ENCODE data around the gene SIRT6. TPM values are rescaled to one million over a fixed set of nuclear protein-coding genes. Genes with fewer than 3 reads are reported as not detected.

Gene SIRT6
- total RNA-seq, 1 experiment from 2014 or later: 22.2 TPM

DNA sequence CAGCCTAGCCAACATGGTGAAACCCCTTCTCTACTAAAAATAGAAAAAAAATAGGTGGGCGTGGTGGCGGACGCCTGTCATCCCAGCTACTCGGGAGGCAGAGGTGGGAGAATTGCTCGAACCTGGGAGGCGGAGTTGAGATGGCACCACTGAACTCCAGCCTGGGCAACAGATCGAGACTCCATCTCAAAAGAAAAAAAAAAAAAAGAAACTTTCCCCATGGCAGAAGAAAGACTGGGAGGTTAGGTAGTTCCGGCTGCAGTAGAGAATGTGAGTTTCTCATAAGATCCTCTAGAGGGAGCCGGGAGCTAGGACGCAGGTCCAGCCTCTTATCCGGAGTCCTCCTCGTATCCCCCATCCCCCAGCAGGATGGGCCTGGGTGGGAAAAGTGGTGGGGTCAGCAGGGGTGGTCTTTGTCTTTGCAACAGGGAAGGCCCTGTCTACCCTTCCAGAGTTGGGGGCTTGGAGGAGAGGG is 42.1 kb downstream of the SIRT6 start:
- H3K4me3 ChIP-seq: no peak overlapping the region
- H3K9me3 ChIP-seq (ENCODE audit: insufficient read depth, low read depth): no peaks in the 10 kb centered on the region
- H3K4me1 ChIP-seq (replicated peaks; ENCODE audit: insufficient read depth): peaks cover 5% of the 10 kb centered on the region
- CTCF ChIA-PET: interaction anchor here (0.6 to 1.2 kb wide), 7 partner anchors 10 to 169 kb away, joined by 3 to 10 read pairs (median 5); partner anchors contain the start of genes CREB3L3 and DAPK3
- peak; percentile 26 to 45 for DNase-seq
- peak overlapping the region; percentile 46 for H3K4me2 ChIP-seq
- POLR2A ChIA-PET (ENCODE audit: unreplicated experiment): interaction anchor here (0.6 to 0.8 kb wide), 3 partner anchors 8 to 62 kb away, joined by 3 to 10 read pairs (median 3); no protein-coding TSS in a partner anchor
- TF ChIP-seq, protein P1, sequence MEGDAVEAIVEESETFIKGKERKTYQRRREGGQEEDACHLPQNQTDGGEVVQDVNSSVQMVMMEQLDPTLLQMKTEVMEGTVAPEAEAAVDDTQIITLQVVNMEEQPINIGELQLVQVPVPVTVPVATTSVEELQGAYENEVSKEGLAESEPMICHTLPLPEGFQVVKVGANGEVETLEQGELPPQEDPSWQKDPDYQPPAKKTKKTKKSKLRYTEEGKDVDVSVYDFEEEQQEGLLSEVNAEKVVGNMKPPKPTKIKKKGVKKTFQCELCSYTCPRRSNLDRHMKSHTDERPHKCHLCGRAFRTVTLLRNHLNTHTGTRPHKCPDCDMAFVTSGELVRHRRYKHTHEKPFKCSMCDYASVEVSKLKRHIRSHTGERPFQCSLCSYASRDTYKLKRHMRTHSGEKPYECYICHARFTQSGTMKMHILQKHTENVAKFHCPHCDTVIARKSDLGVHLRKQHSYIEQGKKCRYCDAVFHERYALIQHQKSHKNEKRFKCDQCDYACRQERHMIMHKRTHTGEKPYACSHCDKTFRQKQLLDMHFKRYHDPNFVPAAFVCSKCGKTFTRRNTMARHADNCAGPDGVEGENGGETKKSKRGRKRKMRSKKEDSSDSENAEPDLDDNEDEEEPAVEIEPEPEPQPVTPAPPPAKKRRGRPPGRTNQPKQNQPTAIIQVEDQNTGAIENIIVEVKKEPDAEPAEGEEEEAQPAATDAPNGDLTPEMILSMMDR (conservative IDR thresholded peaks at IDR 0.05): peak; percentile 55
- TF ChIP-seq EZH2 (IDR thresholded peaks at IDR 0.05; ENCODE audit: low read depth): no peak
- H2AFZ ChIP-seq: no peak overlapping the region
- H3K36me3 ChIP-seq (ENCODE audit: low read depth): no peaks in the 10 kb centered on the region
- no peaks in the 10 kb centered on the region for H4K20me1 ChIP-seq (ENCODE audit: insufficient read depth)
- H3K9me2 ChIP-seq (ENCODE audit: insufficient read depth): no peaks in the 10 kb centered on the region
- intact Hi-C loops (cut with micrococcal nuclease; ENCODE audit: unreplicated experiment): loop anchor here (5.0 to 10.0 kb wide), 3 partner anchors 42 to 75 kb away; partner anchors contain the start of genes ANKRD24, SIRT6 and ZBTB7A
- no peaks in the 10 kb centered on the region for H3K79me2 ChIP-seq (ENCODE audit: low read depth)
- H3K27ac ChIP-seq: no peak overlapping the region
- peaks cover 12% of the 10 kb centered on the region; the same call in 1 of the 2 replicates for H3F3A ChIP-seq (ENCODE audit: insufficient read depth, low read depth)
- no TSS peak for BruUV-seq (replicated peaks)
- H3K27me3 ChIP-seq (ENCODE audit: insufficient read depth, low read depth): no peaks in the 10 kb centered on the region

DNA sequence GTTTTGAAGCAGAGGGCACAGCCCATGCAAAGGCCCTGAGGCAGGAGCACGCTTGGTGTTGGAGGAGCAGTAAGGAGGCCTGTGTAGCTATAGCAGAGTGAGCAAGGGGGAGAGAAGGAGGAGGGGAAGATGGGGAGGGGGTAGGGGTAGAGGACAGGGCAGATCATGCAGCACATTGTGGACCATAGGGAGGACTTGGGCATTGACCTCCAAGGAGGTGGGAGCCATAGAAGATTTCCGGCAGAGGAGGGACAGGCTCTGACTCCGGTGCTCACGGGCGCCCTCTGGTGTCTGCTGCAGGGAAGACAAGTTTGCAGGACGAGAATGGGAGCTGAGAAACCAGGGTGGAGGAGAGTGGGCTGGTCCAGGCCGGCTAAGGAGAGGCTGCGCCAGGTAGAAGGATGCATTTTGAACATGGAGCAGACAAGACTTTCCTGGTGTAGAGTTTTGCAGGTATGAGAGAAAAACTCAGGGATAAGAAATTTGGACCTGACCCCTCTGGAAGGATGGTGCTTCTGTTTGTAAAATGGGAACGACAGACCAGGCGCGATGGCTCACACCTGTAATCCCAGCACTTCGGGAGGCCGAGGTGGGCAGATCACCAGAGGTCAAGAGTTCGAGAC is 42.6 kb downstream of the SIRT6 start:
- ChIA-PET CTCF (interaction anchor here (0.6 to 1.2 kb wide), 2 partner anchors 74 to 169 kb away, joined by 3 to 10 read pairs; partner anchors contain the start of gene DAPK3), POLR2A (ENCODE audit: unreplicated experiment) (interaction anchor here (0.8 kb wide), 1 partner anchor 61 kb away, joined by 3 read pairs; no protein-coding TSS in a partner anchor)
- Histone ChIP-seq H2AFZ (no peak overlapping the region), H3K79me2 (ENCODE audit: low read depth) (no peaks in the 10 kb centered on the region), H3K4me1 (replicated peaks; ENCODE audit: insufficient read depth) (peaks cover 3% of the 10 kb centered on the region), H3K27ac (no peak overlapping the region), H3K4me3 (no peak overlapping the region), H3K27me3 (ENCODE audit: insufficient read depth, low read depth) (no peaks in the 10 kb centered on the region), H3K36me3 (ENCODE audit: low read depth) (no peaks in the 10 kb centered on the region), H3K9me2 (ENCODE audit: insufficient read depth) (no peaks in the 10 kb centered on the region), H3F3A (ENCODE audit: insufficient read depth, low read depth) (peaks cover 12% of the 10 kb centered on the region; the same call in 1 of the 2 replicates), H3K9me3 (ENCODE audit: insufficient read depth, low read depth) (no peaks in the 10 kb centered on the region), H4K20me1 (ENCODE audit: insufficient read depth) (no peaks in the 10 kb centered on the region), H3K4me2 (peak overlapping the region; percentile 46; the same call in 1 of the 2 replicates)
- no TSS peak for BruUV-seq (replicated peaks)
- DNase-seq: peak; percentile 52 to 78
- intact Hi-C loops (cut with micrococcal nuclease; ENCODE audit: unreplicated experiment): loop anchor here (5.0 to 10.0 kb wide), 4 partner anchors 43 to 152 kb away; partner anchors contain the start of genes ANKRD24, EEF2, SIRT6 and ZBTB7A
- TF ChIP-seq, protein P1 (conservative IDR thresholded peaks at IDR 0.05): peak; percentile 78
- TF ChIP-seq EZH2 (IDR thresholded peaks at IDR 0.05; ENCODE audit: low read depth): no peak

DNA sequence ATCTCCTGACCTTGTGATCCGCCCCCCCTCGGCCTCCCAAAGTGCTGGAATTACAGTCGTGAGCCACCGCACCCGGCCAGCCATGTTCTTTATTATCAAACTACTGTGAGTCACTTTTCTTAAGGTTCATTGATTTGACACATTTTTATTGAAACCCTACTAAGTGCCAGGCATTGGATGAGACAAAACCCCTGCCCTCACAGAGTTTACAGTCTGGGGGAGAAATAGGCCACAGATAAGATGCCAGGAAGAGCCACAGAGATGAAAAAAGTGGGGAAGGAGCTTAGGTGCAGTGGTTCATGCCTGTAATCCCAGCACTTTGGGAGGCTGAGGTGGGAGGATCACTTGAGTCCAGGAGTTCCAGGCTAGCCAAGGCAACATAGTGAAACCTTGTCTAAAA is 43.9 kb downstream of the SIRT6 start:
- no peak for TF ChIP-seq EZH2 (IDR thresholded peaks at IDR 0.05; ENCODE audit: low read depth)
- TF ChIP-seq, protein P1 (conservative IDR thresholded peaks at IDR 0.05): no peak
- Histone ChIP-seq H3K79me2 (ENCODE audit: low read depth) (no peaks in the 10 kb centered on the region), H3K4me3 (no peak overlapping the region), H3F3A (ENCODE audit: insufficient read depth, low read depth) (peaks cover 7% of the 10 kb centered on the region; the same call in 1 of the 2 replicates), H3K27me3 (ENCODE audit: insufficient read depth, low read depth) (no peaks in the 10 kb centered on the region), H3K4me2 (no peak overlapping the region), H3K4me1 (replicated peaks; ENCODE audit: insufficient read depth) (no peaks in the 10 kb centered on the region), H4K20me1 (ENCODE audit: insufficient read depth) (no peaks in the 10 kb centered on the region), H3K27ac (no peak overlapping the region), H3K9me2 (ENCODE audit: insufficient read depth) (no peaks in the 10 kb centered on the region), H2AFZ (no peak overlapping the region), H3K9me3 (ENCODE audit: insufficient read depth, low read depth) (no peaks in the 10 kb centered on the region), H3K36me3 (ENCODE audit: low read depth) (no peaks in the 10 kb centered on the region)
- DNase-seq: no peak
- ChIA-PET POLR2A (ENCODE audit: unreplicated experiment) (no interaction called here), CTCF (no interaction called here)
- no TSS peak for BruUV-seq (replicated peaks)
- intact Hi-C loops (cut with micrococcal nuclease; ENCODE audit: unreplicated experiment): loop anchor here (5.0 kb wide), 1 partner anchor 151 kb away; the partner anchor contains the start of gene EEF2

All from PC-9 (cell line).